HG02610 (cell line): ENCODE measurements around the gene PRR14L.
A peak's percentile ranks its signal among the peaks of the same experiment; 100 is the strongest.
"Not testable (repeated sequence)": the region's sequence is repeated elsewhere in the genome, so short reads cannot be mapped to it uniquely, and the experiment has no call there.

Source experiments
- ATAC-seq: cut with Tn5 transposase; IDR thresholded peaks from one replicate; pipeline ENCODE4 v1.9.1; 2021; ENCODE audit warnings: mild to moderate bottlenecking, moderate library complexity; ENCODE audit not compliant: unreplicated experiment

Gene PRR14L

GRCh38 chr22:31749636-31750364 lies at the start of gene PRR14L:
TSS of gene PRR14L (minus strand) at chr22:31750132. CDS start at chr22:31738860, 11,272 bp downstream.
- ATAC-seq = peak; percentile 61

GRCh38 chr22:31799358-31799757 lies 49.4 kb upstream of the PRR14L start:
- not testable (repeated sequence) for ATAC-seq

GRCh38 chr22:31790240-31790639 lies 40.3 kb upstream of the PRR14L start:
- ATAC-seq = no peak

GRCh38 chr22:31789803-31790202 lies 39.9 kb upstream of the PRR14L start:
- ATAC-seq = no peak

- ATAC-seq = no peak
Observed at GRCh38 chr22:31776231-31776630, 26.3 kb upstream of the PRR14L start.

- no peak for ATAC-seq
Observed at GRCh38 chr22:31773416-31773815, 23.5 kb upstream of the PRR14L start.

- ATAC-seq = no peak
Observed at GRCh38 chr22:31768422-31769059, 18.6 kb upstream of the PRR14L start.

- no peak for ATAC-seq
Observed at GRCh38 chr22:31764785-31765184, 14.9 kb upstream of the PRR14L start.

- ATAC-seq = not testable (repeated sequence)
Observed at GRCh38 chr22:31758860-31759259, 8.9 kb upstream of the PRR14L start.

- no peak for ATAC-seq
Observed at GRCh38 chr22:31757265-31757664, 7.3 kb upstream of the PRR14L start.

GRCh38 chr22:31754813-31755212 lies 4.9 kb upstream of the PRR14L start:
- no peak for ATAC-seq

GRCh38 chr22:31753634-31754501 lies 3.9 kb upstream of the PRR14L start, which contains the start of gene DEPDC5:
TSS of gene DEPDC5 (plus strand) at chr22:31754019. CDS start at chr22:31754922, 903 bp downstream.
- ATAC-seq = peak; percentile 68

- ATAC-seq = peak; percentile 5
Observed at GRCh38 chr22:31753005-31753633, 3.2 kb upstream of the PRR14L start.

GRCh38 chr22:31752096-31752847 lies 2.3 kb upstream of the PRR14L start:
- no peak for ATAC-seq

GRCh38 chr22:31750365-31751284 lies 693 bp upstream of the PRR14L start:
- no peak for ATAC-seq

GRCh38 chr22:31748490-31748889 lies 1.4 kb downstream of the PRR14L start:
- no peak for ATAC-seq

- no peak for ATAC-seq
Observed at GRCh38 chr22:31747441-31747840, 2.5 kb downstream of the PRR14L start.

GRCh38 chr22:31743871-31744270 lies 6.1 kb downstream of the PRR14L start:
- ATAC-seq = no peak

- no peak for ATAC-seq
Observed at GRCh38 chr22:31742682-31743081, 7.2 kb downstream of the PRR14L start.
